IMR-90 (cell line): Measurements from ENCODE around the gene HELZ. TPM values are rescaled to one million over a fixed set of nuclear protein-coding genes. Genes with fewer than 3 reads are reported as not detected.

ENCODE experiments used
- ATAC-seq: fragments of 200-7000 bp; cut with Tn5 transposase; 2 replicates; pipeline ENCODE4 v1.9.1; 2020; ENCODE audit warnings: low read depth, mild to moderate bottlenecking, moderate library complexity
- BruUV-seq: library from RNA; stranded (reverse); fragments of 400-500 nt; replicated peaks from 2 replicates; lab custom pipeline; 2021; lab: Mats Ljungman, UMichigan
- CTCF ChIA-PET: fragments of 300-600 bp; formaldehyde crosslinking; extraction: SDS; loops from one replicate; lab custom pipeline; 2021; ENCODE audit warnings: antibody characterized with exemption; lab: Yijun Ruan, JAX
- POLR2A ChIA-PET: fragments of 300-600 bp; sonication (Branson Sonifier 250); formaldehyde crosslinking; loops from one replicate; lab custom pipeline; 2022; ENCODE audit warnings: antibody characterized with exemption; ENCODE audit not compliant: unreplicated experiment; lab: Charles Lee
- DNase-seq: peaks from one replicate; pipeline ENCODE4 v3.0.0; 2013
- H2AFZ ChIP-seq: replicated peaks from 2 replicates; pipeline ENCODE3; 2013; ENCODE audit warnings: low read length, mild to moderate bottlenecking; ENCODE audit not compliant: poor library complexity
- H2AK5ac ChIP-seq: 2 replicates; pipeline ENCODE4 v1.6.1; 2013; ENCODE audit warnings: low read depth, low read length, inconsistent platforms
- H2AK9ac ChIP-seq: replicated peaks from 2 replicates; pipeline ENCODE3; 2013; ENCODE audit warnings: mild to moderate bottlenecking, low read depth, low read length, moderate library complexity; ENCODE audit not compliant: poor library complexity
- H2BK120ac ChIP-seq: 2 replicates; pipeline ENCODE4 v1.6.1; 2013; ENCODE audit warnings: low read depth, low read length, inconsistent platforms
- H2BK15ac ChIP-seq: 3 replicates; pipeline ENCODE4 v1.6.1; 2013; ENCODE audit warnings: low read depth, low read length, inconsistent platforms
- H2BK20ac ChIP-seq: 2 replicates; pipeline ENCODE4 v1.6.1; 2013; ENCODE audit warnings: low read depth, mild to moderate bottlenecking, inconsistent platforms, low read length, moderate library complexity
- H2BK5ac ChIP-seq: 2 replicates; pipeline ENCODE4 v1.6.1; 2013; ENCODE audit warnings: mild to moderate bottlenecking, low read depth, low read length, inconsistent platforms; ENCODE audit not compliant: poor library complexity, severe bottlenecking
- H3K14ac ChIP-seq: replicated peaks from 2 replicates; pipeline ENCODE4 v1.6.1; 2013; ENCODE audit warnings: low read depth, low read length, inconsistent platforms
- H3K18ac ChIP-seq: 2 replicates; pipeline ENCODE4 v1.6.1; 2013; ENCODE audit warnings: low read depth, low read length, control low read depth
- H3K23ac ChIP-seq: 2 replicates; pipeline ENCODE4 v1.6.1; 2013; ENCODE audit warnings: low read depth, low read length, inconsistent platforms
- H3K27ac ChIP-seq: 2 replicates; pipeline ENCODE4 v1.5.1; 2013; ENCODE audit warnings: mild to moderate bottlenecking, control low read depth, low read length; ENCODE audit not compliant: insufficient read depth
- H3K27me3 ChIP-seq: 2 replicates; pipeline ENCODE4 v1.6.1; 2013; ENCODE audit warnings: low read length; ENCODE audit not compliant: control insufficient read depth, insufficient read depth
- H3K36me3 ChIP-seq: 2 replicates; pipeline ENCODE4 v1.6.1; 2013; ENCODE audit warnings: low read length, mixed read lengths; ENCODE audit not compliant: control insufficient read depth, insufficient read depth
- H3K4ac ChIP-seq: 2 replicates; pipeline ENCODE4 v1.6.1; 2013; ENCODE audit warnings: low read depth, low read length, inconsistent platforms
- H3K4me1 ChIP-seq: 2 replicates; pipeline ENCODE4 v1.6.1; 2013; ENCODE audit warnings: low read length, mixed read lengths; ENCODE audit not compliant: control insufficient read depth, insufficient read depth
- H3K4me2 ChIP-seq: 2 replicates; pipeline ENCODE4 v1.6.1; 2013; ENCODE audit warnings: low read depth, mild to moderate bottlenecking, control low read depth, low read length, moderate library complexity
- H3K4me3 ChIP-seq: 2 replicates; pipeline ENCODE4 v1.5.1; 2013; ENCODE audit warnings: low read depth, mild to moderate bottlenecking, control low read depth, low read length, moderate library complexity; ENCODE audit not compliant: insufficient read depth
- H3K56ac ChIP-seq: 2 replicates; pipeline ENCODE4 v1.6.1; 2013; ENCODE audit warnings: low read length, inconsistent platforms; ENCODE audit not compliant: insufficient read depth; ENCODE audit errors: extremely low read depth
- H3K79me1 ChIP-seq, 2 experiments: 2 replicates each; pipeline ENCODE4 v1.6.1; 2013; ENCODE audit warnings: low read length in 2 of 2, inconsistent platforms in 1 of 2, low read depth in 1 of 2
- H3K9ac ChIP-seq: 2 replicates; pipeline ENCODE4 v1.6.1; 2013; ENCODE audit warnings: low read depth, low read length, control low read depth
- H3K9me1 ChIP-seq: 2 replicates; pipeline ENCODE4 v1.6.1; 2013; ENCODE audit warnings: low read length, inconsistent platforms; ENCODE audit not compliant: insufficient read depth
- H3K9me3 ChIP-seq: 2 replicates; pipeline ENCODE4 v1.6.1; 2013; ENCODE audit warnings: low read length; ENCODE audit not compliant: control insufficient read depth, insufficient read depth
- H4K20me1 ChIP-seq: 2 replicates; pipeline ENCODE4 v1.6.1; 2013; ENCODE audit warnings: low read length, inconsistent platforms; ENCODE audit not compliant: insufficient read depth
- H4K5ac ChIP-seq: 2 replicates; pipeline ENCODE4 v1.6.1; 2013; ENCODE audit warnings: mild to moderate bottlenecking, low read depth, low read length, control low read depth
- H4K8ac ChIP-seq, 2 experiments: 2 replicates each; pipeline ENCODE4 v1.6.1; 2013; ENCODE audit warnings: low read depth in 2 of 2, low read length in 2 of 2, control low read depth in 1 of 2, inconsistent platforms in 1 of 2
- H4K91ac ChIP-seq: 2 replicates; pipeline ENCODE4 v1.6.1; 2013; ENCODE audit warnings: low read depth, low read length, inconsistent platforms; ENCODE audit not compliant: insufficient read depth
- BHLHE40 ChIP-seq: fragments of 150-350 bp; IDR thresholded peaks from 2 replicates; pipeline ENCODE4 v1.6.1; 2016; ENCODE audit warnings: mild to moderate bottlenecking, low read depth, low read length
- CEBPB ChIP-seq: IDR thresholded peaks from 2 replicates; pipeline ENCODE4 v1.6.1; 2012; ENCODE audit warnings: low read depth, low read length, improper control_type of control experiment
- CHD1 ChIP-seq: IDR thresholded peaks from 2 replicates; pipeline ENCODE4 v1.6.1; 2012; ENCODE audit warnings: low read depth, low read length, improper control_type of control experiment
- FOS ChIP-seq: fragments of 150-350 bp; IDR thresholded peaks from 2 replicates; pipeline ENCODE4 v1.6.1; 2016; ENCODE audit warnings: low read depth, low read length
- MAFK ChIP-seq: IDR thresholded peaks from 2 replicates; pipeline ENCODE4 v1.6.1; 2012; ENCODE audit warnings: low read depth, low read length, improper control_type of control experiment
- MAZ ChIP-seq: IDR thresholded peaks from 2 replicates; pipeline ENCODE4 v1.6.1; 2012; ENCODE audit warnings: low read depth, mild to moderate bottlenecking, low read length, improper control_type of control experiment, moderate library complexity, borderline replicate concordance
- MXI1 ChIP-seq: IDR thresholded peaks from 2 replicates; pipeline ENCODE4 v1.6.1; 2012; ENCODE audit warnings: low read depth, mild to moderate bottlenecking, low read length, moderate library complexity, borderline replicate concordance
- NFE2L2 ChIP-seq: fragments of 150-350 bp; IDR thresholded peaks from 2 replicates; pipeline ENCODE4 v1.6.1; 2016; ENCODE audit warnings: low read depth, mild to moderate bottlenecking, low read length
- POLR2A ChIP-seq: IDR thresholded peaks from 2 replicates; pipeline ENCODE4 v1.6.1; 2012; ENCODE audit warnings: mild to moderate bottlenecking, low read depth, low read length
- RAD21 ChIP-seq: IDR thresholded peaks from 2 replicates; pipeline ENCODE4 v1.6.1; 2012; ENCODE audit warnings: low read length, improper control_type of control experiment
- RFX5 ChIP-seq: IDR thresholded peaks from 2 replicates; pipeline ENCODE4 v1.8.0; 2012; ENCODE audit warnings: low read depth, mild to moderate bottlenecking, low read length, moderate library complexity
- WGBS, 2 experiments: methylation state at CpG; one replicate each; pipeline versions ENCODE4 v1.1.5 to v1.1.7; 2013; ENCODE audit warnings: missing lambda C conversion rate in 2 of 2; ENCODE audit not compliant: insufficient read length in 1 of 2; ENCODE audit errors: extremely low coverage in 2 of 2; 5-methylcytosine and 5-hydroxymethylcytosine counted together
- dilution Hi-C: fragments of 300-500 bp; cut with HindIII; formaldehyde crosslinking; loops from one replicate; pipeline ENCODE4 v1.14.3; 2018; ENCODE audit warnings: low sequenced_read_pairs; ENCODE audit not compliant: unreplicated experiment
- in situ Hi-C: fragments of 300-500 bp; cut with MboI; formaldehyde crosslinking; loops from 3 replicates; pipeline ENCODE4 v1.14.3; 2019; ENCODE audit warnings: low sequenced_read_pairs, inconsistent platforms, mixed read lengths
- intact Hi-C: fragments of 100-400 bp; cut with micrococcal nuclease; formaldehyde crosslinking; loops from 2 replicates; pipeline ENCODE4 v1.10.0; 2022
- polyA plus RNA-seq, 3 experiments: library from polyadenylated mRNA; depleted of rRNA; stranded (reverse); fragments of >200 nt; gene quantifications; 2 replicates each; pipeline ENCODE4 v1.2.3, GENCODE V29; 2012; ENCODE audit warnings: low replicate concordance in 1 of 3
- total RNA-seq: library from RNA; depleted of rRNA; stranded (reverse); fragments of >200 nt; gene quantifications from 2 replicates; pipeline ENCODE4 v1.2.3, GENCODE V29; 2012
- TF ChIP-seq, protein P1 (sequence below): fragments of 150-350 bp; IDR thresholded peaks from 2 replicates; pipeline ENCODE4 v1.6.1; 2017; ENCODE audit warnings: mild to moderate bottlenecking, antibody characterized with exemption, low read length, low read depth
- TF ChIP-seq, protein P2 (sequence below): conservative IDR thresholded peaks from 2 replicates; pipeline ENCODE4 v1.5.1; 2012; ENCODE audit warnings: mild to moderate bottlenecking, low read depth, low read length, improper control_type of control experiment
- TF ChIP-seq, protein P3 (sequence below): fragments of 150-350 bp; IDR thresholded peaks from 2 replicates; pipeline ENCODE4 v1.6.1; 2016; ENCODE audit warnings: low read depth, mild to moderate bottlenecking, low read length, moderate library complexity, borderline replicate concordance

The HELZ gene
- total and polyA plus RNA-seq, 2 of the 4 experiments (the other 2 are of a cell fraction) = 8.0 to 60.6 TPM

GRCh38 chr17:67129283-67129682 lies 115.7 kb downstream of the HELZ start:
- intact Hi-C loops = no loop called here
- Histone ChIP-seq H2BK5ac (no peak overlapping the region), H2BK20ac (no peak overlapping the region), H3K18ac (no peak overlapping the region), H3K4me3 (no peak overlapping the region), H2BK15ac (no peak overlapping the region), H4K20me1 (no peaks in the 10 kb centered on the region), H3K27me3 (no peaks in the 10 kb centered on the region), H3K9ac (no peak overlapping the region), H3K4me1 (no peaks in the 10 kb centered on the region), H4K5ac (no peak overlapping the region), H3K23ac (no peak overlapping the region), H3K9me3 (no peaks in the 10 kb centered on the region), H3K36me3 (peaks cover 14% of the 10 kb centered on the region), H3K79me1 (peaks cover 11% of the 10 kb centered on the region in 2 experiments; a peak in 3 of 4 replicates), H4K8ac (no peak overlapping the region), H3K56ac (no peak overlapping the region), H3K14ac (no peak overlapping the region), H4K91ac (no peak overlapping the region), H3K4ac (no peak overlapping the region), H3K27ac (no peak overlapping the region), H2AK5ac (no peak overlapping the region), H3K4me2 (no peak overlapping the region), H2AFZ (no peak overlapping the region), H3K9me1 (peaks cover 3% of the 10 kb centered on the region), H2AK9ac (no peak overlapping the region), H2BK120ac (no peak overlapping the region)
- ChIA-PET CTCF (no interaction called here), POLR2A (no interaction called here)
- TF ChIP-seq, protein P1, sequence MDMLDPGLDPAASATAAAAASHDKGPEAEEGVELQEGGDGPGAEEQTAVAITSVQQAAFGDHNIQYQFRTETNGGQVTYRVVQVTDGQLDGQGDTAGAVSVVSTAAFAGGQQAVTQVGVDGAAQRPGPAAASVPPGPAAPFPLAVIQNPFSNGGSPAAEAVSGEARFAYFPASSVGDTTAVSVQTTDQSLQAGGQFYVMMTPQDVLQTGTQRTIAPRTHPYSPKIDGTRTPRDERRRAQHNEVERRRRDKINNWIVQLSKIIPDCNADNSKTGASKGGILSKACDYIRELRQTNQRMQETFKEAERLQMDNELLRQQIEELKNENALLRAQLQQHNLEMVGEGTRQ = no peak
- TF ChIP-seq BHLHE40 (no peak), FOS (no peak), CHD1 (no peak), CEBPB (no peak), MAFK (no peak), MAZ (no peak), POLR2A (no peak), MXI1 (no peak), RAD21 (no peak), NFE2L2 (no peak), RFX5 (no peak)
- TF ChIP-seq, protein P2, sequence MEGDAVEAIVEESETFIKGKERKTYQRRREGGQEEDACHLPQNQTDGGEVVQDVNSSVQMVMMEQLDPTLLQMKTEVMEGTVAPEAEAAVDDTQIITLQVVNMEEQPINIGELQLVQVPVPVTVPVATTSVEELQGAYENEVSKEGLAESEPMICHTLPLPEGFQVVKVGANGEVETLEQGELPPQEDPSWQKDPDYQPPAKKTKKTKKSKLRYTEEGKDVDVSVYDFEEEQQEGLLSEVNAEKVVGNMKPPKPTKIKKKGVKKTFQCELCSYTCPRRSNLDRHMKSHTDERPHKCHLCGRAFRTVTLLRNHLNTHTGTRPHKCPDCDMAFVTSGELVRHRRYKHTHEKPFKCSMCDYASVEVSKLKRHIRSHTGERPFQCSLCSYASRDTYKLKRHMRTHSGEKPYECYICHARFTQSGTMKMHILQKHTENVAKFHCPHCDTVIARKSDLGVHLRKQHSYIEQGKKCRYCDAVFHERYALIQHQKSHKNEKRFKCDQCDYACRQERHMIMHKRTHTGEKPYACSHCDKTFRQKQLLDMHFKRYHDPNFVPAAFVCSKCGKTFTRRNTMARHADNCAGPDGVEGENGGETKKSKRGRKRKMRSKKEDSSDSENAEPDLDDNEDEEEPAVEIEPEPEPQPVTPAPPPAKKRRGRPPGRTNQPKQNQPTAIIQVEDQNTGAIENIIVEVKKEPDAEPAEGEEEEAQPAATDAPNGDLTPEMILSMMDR = no peak
- TF ChIP-seq, protein P3, sequence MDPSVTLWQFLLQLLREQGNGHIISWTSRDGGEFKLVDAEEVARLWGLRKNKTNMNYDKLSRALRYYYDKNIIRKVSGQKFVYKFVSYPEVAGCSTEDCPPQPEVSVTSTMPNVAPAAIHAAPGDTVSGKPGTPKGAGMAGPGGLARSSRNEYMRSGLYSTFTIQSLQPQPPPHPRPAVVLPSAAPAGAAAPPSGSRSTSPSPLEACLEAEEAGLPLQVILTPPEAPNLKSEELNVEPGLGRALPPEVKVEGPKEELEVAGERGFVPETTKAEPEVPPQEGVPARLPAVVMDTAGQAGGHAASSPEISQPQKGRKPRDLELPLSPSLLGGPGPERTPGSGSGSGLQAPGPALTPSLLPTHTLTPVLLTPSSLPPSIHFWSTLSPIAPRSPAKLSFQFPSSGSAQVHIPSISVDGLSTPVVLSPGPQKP = no peak
- DNase-seq (peak; percentile 58), ATAC-seq (no peak)
- no TSS peak for BruUV-seq
- in situ Hi-C loops = no loop called here
- WGBS, 2 experiments = no CpG with 5 or more reads among the region's 3 CpGs
- dilution Hi-C loops = no loop called here
